ENCODE measurements around the gene HSP90AB1.

The HSP90AB1 gene

DNA sequence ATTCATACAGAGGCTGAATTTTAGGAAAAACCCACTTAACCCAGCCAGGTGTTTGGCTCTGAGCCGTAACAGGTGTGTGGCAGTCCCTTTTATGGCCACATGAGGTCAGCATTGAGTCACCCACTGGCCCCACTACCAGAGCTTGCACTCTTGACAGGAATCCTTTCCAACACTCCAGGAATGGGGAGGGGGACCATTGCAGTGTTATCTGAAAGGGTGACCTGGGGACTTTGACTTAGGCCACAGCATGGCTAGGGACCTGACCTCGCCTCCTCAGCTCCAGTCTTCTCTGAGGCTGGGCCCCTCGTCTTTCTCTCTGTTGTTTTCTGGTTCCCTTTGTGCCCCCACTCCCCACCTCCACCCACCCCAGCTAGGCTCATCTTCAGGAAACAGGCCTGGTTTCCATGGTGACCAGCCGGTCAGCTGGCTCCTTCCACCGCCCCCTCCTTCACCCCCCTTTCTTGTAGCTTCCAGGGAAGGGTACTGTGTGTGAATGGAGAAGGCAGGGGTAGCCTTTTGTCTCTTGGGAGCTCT is 21.3 kb downstream of the HSP90AB1 start:
- DNase-seq (ENCODE audit: low read depth in 2 of 2, low spot score in 1 of 2): no peak

DNA sequence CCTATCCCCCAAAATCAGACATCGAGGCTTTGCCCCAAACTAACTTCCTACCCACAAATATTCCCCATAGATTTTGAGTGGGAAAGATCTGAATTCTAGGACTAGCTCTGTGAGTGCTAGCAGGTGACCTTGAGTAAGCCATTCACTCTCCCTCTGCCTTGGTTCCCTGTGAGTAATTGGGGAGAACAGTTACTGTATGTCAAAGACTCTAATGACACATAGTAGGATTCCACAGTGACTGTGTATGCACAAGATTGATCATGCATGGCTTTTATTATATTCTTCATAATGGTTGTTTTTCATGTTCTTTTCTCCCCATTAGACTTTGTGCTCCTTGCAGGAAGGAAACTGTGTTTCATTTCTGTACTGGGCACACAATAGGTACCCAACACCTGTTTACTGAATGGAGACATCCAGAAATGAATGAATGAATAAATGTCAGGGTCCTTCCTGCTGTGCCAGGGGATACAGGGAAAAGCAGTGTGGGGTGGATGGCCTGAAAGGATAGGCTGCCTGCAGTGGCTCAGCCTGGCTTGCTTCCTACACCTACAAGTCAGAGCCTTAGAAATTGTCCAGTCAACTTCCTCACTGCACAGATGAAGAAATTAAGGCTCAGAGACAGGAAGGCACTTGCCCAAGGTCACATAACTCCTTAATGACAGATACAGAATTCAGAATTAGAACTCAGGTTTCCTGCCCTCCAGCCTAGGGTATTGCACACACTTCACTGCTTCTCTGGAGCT is 22.4 kb downstream of the HSP90AB1 start:
- no peak for DNase-seq (ENCODE audit: low read depth in 2 of 2, low spot score in 1 of 2)

DNA sequence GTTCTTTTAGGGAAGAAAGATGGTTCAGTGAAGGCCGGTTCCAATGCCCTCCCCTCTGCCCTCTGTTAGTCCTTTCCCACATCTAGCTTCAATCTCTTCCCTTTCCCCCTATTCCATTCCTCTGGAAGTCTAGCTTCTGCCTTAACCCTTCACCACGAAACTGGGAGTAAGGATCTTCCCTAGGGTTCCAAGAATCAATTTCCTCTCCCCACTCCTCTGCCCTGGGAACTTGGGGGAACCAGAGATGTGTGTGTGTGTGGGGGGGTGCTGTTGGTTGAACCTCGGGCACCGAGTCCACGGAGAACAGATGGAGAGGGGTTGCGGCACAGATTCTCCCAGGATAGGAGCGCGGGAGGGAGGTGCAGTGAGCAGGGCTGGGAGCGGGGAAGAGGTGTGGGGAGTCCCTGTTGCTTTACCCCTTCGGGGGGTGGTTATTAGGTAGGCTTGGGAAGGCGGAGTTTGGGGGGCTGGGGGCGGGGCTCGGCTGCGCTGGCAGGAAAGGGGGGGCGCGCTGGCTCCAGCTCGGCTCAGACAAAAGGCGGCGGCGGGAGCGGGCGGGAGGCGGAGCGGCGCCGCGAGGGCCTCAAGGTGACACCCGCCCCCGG is 23.1 kb downstream of the HSP90AB1 start, which contains the start of gene TMEM151B:
Gene TMEM151B, plus strand, starts transcription at position 530 of the 605 bp plus-strand sequence. CDS start 293 bp downstream, outside the sequence.
- peak in 1 of 2 donors; percentile 29 for DNase-seq (ENCODE audit: low read depth in 2 of 2, low spot score in 1 of 2)

DNA sequence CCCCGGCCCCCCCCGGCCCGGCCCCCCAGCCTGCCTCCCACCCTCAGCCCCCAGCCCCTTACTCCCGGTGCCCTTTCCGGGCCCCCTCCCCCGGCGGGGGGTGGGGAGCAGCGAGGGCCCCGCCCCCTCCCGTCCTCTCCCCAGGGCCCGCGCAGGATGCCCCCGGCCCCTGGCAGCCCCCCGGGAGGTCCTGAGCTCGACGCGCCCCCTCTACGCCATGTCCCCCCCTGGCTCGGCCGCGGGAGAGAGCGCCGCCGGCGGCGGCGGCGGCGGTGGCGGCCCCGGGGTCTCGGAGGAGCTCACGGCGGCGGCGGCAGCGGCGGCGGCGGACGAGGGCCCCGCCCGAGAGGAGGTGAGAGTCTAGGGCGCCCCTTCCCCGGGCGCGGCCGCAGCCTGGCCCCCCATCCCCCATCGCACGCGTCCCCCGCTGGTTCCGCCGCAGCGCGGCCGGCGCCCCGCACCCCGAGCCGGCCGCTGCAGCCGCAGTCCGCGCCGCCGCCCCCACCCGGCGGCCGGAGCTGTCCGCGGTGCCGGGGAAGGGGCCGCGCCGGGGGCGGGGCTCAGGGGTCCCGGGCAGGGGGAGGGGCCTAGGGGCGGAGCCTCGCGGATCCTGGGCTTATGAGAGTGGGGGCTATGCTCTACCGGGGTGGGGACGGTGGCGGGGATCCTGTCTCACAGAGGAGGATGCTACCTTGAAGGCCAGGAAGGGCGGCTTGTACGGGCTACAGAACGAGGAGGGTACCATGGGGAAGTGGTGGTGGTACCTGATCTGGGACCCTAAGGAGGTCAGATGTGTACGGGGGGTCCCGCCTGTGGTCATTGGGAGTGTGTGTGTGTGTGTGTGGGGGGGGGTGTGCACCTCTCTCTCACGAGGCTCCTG is 23.9 kb downstream of the HSP90AB1 start:
- DNase-seq (ENCODE audit: low read depth in 2 of 2, low spot score in 1 of 2): no peak

DNA sequence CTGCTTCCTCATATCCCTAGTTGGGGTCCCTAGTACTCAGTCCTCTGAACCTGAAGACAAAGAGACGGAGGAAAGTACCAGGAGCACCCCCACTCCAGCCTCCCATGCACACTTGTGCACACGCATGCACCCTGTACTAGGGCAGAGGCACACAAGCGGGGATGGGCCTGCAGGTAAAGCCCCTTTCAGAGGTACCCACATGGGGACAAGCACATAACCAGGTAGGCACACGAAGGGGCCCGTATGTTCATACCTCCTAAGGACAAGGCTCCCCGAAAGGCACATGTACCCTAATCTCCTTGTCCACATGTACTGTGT is 24.5 kb downstream of the HSP90AB1 start:
- no peak for DNase-seq (ENCODE audit: low read depth in 2 of 2, low spot score in 1 of 2)

DNA sequence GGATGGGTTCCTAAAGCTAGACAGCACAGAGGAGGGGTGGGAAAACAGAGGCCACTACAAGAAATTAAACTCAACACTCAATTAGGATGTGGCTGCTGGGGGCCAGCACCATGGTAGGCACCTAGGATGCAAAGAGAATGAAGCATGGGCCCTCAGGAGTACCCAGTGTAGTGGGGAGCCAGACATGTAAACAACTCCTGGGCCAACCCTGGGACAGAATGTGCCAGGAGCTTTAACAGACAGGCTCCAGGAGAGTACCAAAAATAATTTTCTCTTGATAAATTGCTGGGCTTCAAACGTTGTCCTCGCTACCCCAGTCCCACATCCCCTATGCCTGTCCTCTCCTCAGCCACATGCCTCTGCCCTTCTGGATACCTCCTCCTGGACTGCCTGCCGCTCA is 25.0 kb downstream of the HSP90AB1 start:
- DNase-seq (ENCODE audit: low read depth in 2 of 2, low spot score in 1 of 2): no peak

DNA sequence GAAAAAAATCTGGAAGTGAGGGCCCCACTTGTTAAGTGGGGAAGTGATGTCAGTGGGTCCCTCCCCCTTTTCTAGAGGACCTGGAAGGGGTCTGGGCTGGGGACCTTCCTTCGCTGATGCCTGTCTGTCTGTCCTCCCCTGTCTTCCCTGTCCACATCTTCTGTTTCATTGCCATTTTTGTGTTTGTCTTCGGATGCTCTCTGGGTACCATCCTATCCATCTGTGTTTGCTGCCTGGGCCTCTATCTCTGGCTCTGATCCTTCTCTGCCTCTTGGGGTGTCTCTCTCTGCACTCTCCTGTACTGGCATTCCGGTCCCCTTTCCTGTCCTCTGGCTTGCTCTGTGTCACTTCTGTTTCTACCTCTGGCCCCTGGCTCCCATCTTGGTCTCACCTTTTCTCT is 25.6 kb downstream of the HSP90AB1 start:
- no peak for DNase-seq (ENCODE audit: low read depth in 2 of 2, low spot score in 1 of 2)

DNA sequence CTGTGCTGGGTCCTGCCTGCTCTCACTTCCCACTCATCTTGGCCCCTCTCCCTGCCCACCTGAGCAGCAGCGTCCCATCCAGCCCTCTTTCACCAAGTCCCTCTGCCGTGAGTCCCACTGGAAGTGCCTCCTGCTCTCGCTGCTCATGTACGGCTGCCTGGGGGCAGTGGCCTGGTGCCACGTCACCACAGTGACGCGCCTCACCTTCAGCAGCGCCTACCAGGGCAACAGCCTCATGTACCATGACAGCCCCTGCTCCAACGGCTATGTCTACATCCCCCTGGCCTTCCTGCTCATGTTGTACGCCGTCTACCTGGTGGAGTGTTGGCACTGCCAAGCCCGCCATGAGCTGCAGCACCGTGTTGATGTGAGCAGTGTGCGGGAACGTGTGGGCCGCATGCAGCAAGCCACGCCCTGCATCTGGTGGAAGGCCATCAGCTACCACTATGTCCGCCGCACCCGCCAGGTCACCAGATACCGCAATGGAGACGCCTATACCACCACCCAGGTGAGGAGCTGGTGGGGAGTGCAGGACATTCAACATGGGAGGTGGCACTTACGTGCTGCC is 26.2 kb downstream of the HSP90AB1 start:
- no peak for DNase-seq (ENCODE audit: low read depth in 2 of 2, low spot score in 1 of 2)

DNA sequence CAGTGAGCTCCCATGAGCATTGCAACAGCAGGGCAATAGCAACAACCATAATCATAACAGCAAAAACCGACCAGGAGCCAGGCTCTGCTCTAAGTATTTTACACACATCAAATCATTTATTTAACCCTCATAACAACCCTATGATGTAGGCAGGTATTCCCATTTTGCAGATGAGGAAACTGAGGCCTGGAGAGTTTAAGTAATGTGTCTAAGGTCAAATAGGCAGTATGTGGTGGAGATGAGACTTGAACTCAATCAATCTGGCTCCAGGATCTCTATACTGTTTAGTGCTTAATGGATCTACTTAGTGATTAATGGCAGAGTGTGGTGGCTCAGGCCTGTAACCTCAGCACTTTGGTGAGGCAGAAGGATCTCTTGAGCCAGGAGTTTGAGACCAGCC is 26.7 kb downstream of the HSP90AB1 start:
- DNase-seq (ENCODE audit: low read depth in 2 of 2, low spot score in 1 of 2): no peak

DNA sequence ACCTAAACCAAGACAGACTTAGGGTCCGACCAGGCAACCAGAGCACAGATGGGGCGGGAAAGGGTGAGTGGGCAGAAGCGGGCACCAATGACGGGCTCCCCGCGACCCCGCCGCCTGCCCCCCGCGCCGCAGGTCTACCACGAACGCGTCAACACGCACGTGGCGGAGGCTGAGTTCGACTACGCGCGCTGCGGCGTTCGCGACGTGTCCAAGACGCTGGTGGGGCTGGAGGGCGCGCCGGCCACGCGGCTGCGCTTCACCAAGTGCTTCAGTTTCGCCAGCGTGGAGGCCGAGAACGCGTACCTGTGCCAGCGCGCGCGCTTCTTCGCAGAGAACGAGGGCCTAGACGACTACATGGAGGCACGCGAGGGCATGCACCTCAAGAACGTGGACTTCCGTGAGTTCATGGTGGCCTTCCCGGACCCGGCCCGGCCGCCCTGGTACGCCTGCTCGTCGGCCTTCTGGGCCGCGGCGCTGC is 28.4 kb downstream of the HSP90AB1 start:
- no peak for DNase-seq (ENCODE audit: low read depth in 2 of 2, low spot score in 1 of 2)

DNA sequence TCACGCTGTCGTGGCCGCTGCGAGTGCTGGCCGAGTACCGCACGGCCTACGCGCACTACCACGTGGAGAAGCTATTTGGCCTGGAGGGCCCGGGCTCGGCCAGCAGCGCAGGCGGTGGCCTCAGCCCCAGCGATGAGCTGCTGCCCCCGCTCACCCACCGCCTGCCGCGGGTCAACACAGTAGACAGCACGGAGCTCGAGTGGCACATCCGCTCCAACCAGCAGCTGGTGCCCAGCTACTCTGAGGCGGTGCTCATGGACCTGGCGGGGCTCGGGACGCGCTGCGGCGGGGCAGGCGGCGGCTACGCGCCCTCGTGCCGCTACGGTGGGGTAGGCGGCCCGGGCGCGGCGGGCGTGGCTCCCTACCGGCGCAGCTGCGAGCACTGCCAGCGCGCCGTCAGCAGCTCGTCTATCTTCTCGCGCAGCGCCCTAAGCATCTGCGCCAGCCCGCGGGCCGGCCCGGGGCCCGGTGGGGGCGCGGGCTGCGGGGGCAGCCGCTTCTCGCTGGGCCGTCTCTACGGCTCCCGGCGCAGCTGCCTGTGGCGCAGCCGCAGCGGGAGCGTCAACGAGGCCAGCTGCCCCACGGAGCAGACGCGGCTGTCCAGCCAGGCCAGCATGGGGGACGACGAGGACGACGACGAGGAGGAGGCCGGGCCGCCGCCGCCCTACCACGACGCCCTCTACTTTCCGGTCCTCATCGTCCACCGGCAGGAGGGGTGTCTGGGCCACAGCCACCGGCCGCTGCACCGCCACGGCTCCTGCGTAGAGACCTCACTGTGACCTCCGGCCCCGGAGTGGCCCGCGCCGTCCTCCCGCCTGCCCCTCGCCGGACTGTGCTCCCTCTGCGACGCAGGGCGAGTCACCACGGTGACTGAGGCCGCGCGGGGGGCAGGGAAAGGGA is 29.1 kb downstream of the HSP90AB1 start:
- DNase-seq (ENCODE audit: low read depth in 2 of 2, low spot score in 1 of 2): no peak

DNA sequence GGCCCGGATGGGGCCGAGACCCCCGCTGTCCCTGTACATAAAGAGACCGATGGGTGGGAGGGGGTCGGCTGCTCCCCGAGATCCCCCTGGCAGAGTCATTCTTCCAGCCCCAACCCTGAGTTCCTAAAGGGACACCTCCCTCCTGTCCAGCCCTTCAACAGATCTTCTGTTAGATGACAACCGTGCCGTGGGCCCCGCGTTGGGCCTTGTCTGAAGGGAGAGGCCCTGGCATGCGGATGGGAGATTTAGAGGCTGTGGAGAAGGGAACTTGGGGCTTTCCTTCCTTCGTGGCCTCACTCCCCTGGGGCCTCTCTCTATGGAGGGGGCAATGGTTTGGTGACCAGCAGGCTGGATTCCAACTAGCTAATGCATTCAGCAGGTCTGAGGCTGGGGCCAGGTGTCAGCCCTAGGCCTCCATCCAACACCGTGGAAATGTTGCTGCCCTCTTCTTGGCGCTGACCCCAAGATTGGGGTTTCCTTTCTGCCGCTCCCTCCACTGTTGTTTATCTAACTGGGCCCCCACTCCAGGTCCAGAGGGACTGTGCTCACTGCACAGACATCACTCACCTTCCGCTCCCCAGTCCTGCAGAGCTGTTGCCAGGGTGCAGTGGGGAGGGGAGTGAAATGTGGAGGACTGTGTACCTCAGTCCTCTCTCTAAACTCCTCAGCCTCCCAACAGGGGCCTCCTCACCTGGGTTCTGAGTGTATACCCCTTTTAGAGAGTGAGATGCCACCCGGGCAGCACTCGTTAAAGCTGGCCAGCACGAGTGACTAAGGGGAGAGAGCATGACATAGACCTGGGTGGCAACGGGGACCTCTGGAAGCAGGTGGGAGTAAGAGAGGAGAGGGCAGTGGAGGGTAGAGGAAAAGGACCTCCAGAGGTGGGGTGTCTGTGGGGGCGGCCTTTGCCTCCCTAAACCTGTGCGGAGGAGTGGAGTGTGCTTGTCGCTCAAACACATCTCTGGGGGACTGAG is 30.1 kb downstream of the HSP90AB1 start:
- DNase-seq (ENCODE audit: low read depth in 2 of 2, low spot score in 1 of 2): no peak

DNA sequence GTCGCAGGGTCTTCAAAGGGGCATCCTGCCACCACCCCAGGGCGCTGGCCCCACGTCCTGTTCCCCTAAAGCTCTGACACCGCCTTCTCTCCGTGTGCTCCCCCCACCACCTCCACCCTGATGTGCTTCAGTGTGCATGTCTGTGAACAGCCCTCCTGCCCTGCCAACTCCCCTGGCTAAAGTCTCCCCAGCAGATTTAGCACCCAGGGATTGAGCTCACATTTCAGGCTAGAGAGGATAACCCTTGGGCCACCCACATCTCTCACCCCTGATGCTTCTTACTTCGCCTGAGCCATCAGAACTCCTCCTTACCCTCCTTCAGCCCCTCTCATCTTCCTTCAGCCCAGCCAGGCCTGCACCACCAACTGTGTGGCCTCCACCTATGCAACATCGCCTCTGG is 30.9 kb downstream of the HSP90AB1 start:
- no peak for DNase-seq (ENCODE audit: low read depth in 2 of 2, low spot score in 1 of 2)

DNA sequence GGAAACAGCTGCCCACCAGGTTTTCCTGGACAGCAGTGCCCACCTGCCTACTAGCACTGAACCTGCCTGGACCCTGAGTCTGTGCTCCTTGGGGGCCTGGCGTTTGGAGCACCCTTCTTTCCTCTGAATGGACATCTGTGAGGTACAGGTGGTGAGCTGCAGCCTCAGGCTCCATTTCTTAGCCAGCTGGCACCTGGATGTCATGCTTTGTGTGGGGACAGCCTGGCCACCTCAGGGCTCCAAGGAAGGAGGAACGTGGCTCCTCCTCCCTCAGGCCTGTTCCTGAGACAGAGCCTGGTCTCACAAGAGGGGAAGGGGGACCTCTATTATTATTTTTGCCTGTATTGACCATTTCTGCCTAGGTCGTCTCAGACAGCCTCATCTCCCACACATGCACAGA is 31.4 kb downstream of the HSP90AB1 start:
- no peak for DNase-seq (ENCODE audit: low read depth in 2 of 2, low spot score in 1 of 2)

DNA sequence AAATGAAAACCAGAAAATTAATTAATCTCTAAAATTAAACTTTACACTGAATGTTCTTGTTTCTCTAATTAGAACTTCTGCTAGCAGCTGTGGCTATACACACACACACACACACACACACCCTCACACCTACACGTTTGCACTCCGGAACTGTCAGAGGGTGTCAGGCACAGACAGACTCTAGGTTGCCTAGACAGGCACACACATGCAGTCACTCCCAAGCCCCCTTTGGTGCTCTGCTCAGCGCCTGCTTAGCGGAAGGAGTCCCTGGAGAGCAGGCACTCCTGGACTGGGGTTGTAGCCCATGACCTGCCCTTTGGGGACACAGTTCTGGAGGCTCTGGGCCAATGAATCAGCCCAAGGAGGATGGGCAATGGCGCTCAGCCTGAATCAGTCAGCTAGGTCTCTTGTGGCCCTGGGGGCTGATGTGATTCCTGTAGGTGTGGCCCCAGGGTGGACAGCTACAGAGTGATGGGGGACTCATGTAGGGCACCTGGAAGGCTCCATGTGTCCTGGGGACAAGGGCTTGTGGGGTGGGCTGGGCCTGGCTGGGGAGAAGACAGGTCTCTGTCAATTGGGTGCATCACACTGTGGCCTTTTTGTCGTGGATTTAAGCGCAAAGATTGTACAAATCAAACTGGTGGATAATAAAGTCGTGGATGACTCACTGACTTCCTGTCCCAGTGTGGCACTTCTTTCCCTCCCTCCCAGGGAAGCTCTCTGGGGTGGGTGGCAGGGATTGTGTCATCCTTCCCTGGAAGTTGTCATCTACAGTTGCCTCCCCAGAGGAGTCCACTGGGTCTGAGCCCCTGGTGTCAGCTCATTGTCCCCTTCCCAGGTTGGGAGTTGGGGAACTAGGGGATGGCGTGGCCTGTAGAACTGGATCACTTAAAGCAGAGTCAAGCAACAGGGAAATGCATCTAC is 32.1 kb downstream of the HSP90AB1 start:
- no peak for DNase-seq (ENCODE audit: low read depth in 2 of 2, low spot score in 1 of 2)

DNA sequence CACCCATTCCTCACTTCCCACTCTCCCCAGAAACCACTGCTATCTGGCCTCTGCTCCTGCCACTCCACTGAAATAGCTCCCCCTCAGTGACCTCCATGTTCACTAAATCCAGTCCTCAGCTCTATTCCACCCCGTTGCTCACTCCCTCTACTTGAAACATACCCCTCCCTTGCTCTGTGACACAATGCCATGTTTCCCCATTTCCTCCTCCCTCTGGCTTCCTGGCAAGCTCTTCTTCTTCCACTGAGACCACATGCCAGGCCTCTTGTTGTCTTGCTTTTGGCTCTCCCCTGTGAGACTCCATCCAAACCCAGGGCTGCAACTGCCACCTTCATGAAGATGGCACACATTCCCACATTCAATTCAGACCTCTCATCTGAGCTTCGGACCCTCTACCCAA is 37.2 kb downstream of the HSP90AB1 start:
- DNase-seq (ENCODE audit: low read depth in 2 of 2, low spot score in 1 of 2): no peak

DNA sequence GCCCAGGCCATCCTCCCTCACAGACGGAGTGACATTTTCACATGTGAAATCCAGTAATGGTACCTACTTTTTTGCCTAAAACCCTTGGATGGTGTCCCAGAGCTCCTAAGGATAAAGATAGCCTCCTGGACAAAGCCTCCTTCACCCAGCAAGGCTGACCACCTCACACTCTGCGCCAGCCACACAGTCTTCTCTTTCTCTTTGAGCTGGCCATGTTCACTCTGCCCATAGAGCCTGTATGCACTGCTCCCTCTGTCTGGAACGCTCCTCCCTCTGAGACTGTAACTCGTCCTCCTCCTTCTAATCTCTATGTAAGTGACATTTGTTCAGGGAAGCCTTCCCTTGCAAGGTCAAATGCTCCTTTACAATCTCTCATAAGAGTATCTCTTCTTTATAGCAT is 38.0 kb downstream of the HSP90AB1 start:
- DNase-seq (ENCODE audit: low read depth in 2 of 2, low spot score in 1 of 2): no peak
